HCT116 (cell line): ENCODE data around the gene UCP2. TPM values are rescaled to one million over a fixed set of nuclear protein-coding genes. Genes with fewer than 3 reads are reported as not detected.

ENCODE experiments used
- ATAC-seq: fragments of 200-7000 bp; cut with Tn5 transposase; 2 replicates; pipeline ENCODE4 v1.9.1; 2020; ENCODE audit warnings: mild to moderate bottlenecking, moderate library complexity
- BruUV-seq: library from RNA; stranded (reverse); fragments of 400-500 nt; replicated peaks from 2 replicates; lab custom pipeline; 2021; lab: Mats Ljungman, UMichigan
- CTCF ChIA-PET: fragments of 300-600 bp; sonication (Branson Sonifier 250); formaldehyde crosslinking; loops from one replicate; lab custom pipeline; 2021; ENCODE audit warnings: antibody characterized with exemption; lab: Charles Lee
- POLR2A ChIA-PET: fragments of 300-600, 350-600 bp; sonication (Branson Sonifier 250); formaldehyde crosslinking; loops from one replicate; lab custom pipeline; 2021; ENCODE audit warnings: antibody characterized with exemption; lab: Charles Lee
- RAD21 ChIA-PET, 2 experiments: fragments of 300-600 bp; sonication (Branson Sonifier 250); formaldehyde crosslinking; loops; one replicate each; lab custom pipeline; 2023; ENCODE audit warnings: low total read pairs in 2 of 2; ENCODE audit not compliant: uncharacterized antibody in 2 of 2, unreplicated experiment in 2 of 2, low non-redundant PET in 1 of 2; lab: Charles Lee
- DNase-seq: peaks from one replicate; pipeline ENCODE4 v3.0.0-alpha.2; 2010; ENCODE audit warnings: low read depth, low spot score
- H2AFZ ChIP-seq: fragments of 200-600 bp; shearing (Covaris generic), sonication (generic); 2 replicates; pipeline ENCODE4 v1.6.1; 2017; ENCODE audit warnings: low read depth, mixed run types, mixed read lengths, antibody characterized with exemption, low read length; ENCODE audit not compliant: poor library complexity, severe bottlenecking
- H3K27ac ChIP-seq: 2 replicates; pipeline ENCODE4 v1.5.1; 2012; ENCODE audit warnings: low read depth, low read length
- H3K27me3 ChIP-seq: fragments of 200-600 bp; sonication (generic); 2 replicates; pipeline ENCODE4 v1.6.1; 2016; ENCODE audit warnings: mixed run types, low read length, mixed read lengths; ENCODE audit not compliant: insufficient read depth
- H3K36me3 ChIP-seq, 2 experiments: fragments of 200-500 bp in 1 of 2; fragments of 200-600 bp in 1 of 2; sonication (Bioruptor generic) in 1 of 2; sonication (generic) in 1 of 2; 2 replicates each; pipeline versions ENCODE4 v1.5.1 to v1.6.1; 2014 to 2016; ENCODE audit warnings: low read length in 2 of 2, inconsistent platforms in 1 of 2, mixed read lengths in 1 of 2, mixed run types in 1 of 2; ENCODE audit not compliant: insufficient read depth in 2 of 2, control insufficient read depth in 1 of 2
- H3K4me1 ChIP-seq, 2 experiments: fragments of 200-600 bp in 1 of 2; sonication (generic) in 1 of 2; 2 replicates each; pipeline versions ENCODE4 v1.5.1 to v1.6.1; 2012 to 2017; ENCODE audit warnings: low read length in 2 of 2, inconsistent platforms in 1 of 2, mild to moderate bottlenecking in 1 of 2, mixed read lengths in 1 of 2, mixed run types in 1 of 2, moderate library complexity in 1 of 2; ENCODE audit not compliant: insufficient read depth in 2 of 2, control insufficient read depth in 1 of 2
- H3K4me2 ChIP-seq: fragments of 200-600 bp; sonication (generic); 2 replicates; pipeline ENCODE4 v1.6.1; 2017; ENCODE audit warnings: mixed run types, low read length, mixed read lengths
- H3K4me3 ChIP-seq, 2 experiments: fragments of 200-600 bp in 1 of 2; sonication (generic) in 1 of 2; replicated peaks in 1 of 2; 2 replicates each; pipeline ENCODE4 v1.5.1; 2011 to 2016; ENCODE audit warnings: low read length in 2 of 2, control low read depth in 1 of 2, low read depth in 1 of 2, mild to moderate bottlenecking in 1 of 2, mixed read lengths in 1 of 2, mixed run types in 1 of 2
- H3K79me2 ChIP-seq: fragments of 200-600 bp; sonication (generic); 2 replicates; pipeline ENCODE4 v1.6.1; 2017; ENCODE audit warnings: mild to moderate bottlenecking, mixed run types, low read length, moderate library complexity, mixed read lengths; ENCODE audit not compliant: insufficient read depth
- H3K9ac ChIP-seq: fragments of 200-600 bp; sonication (generic); 2 replicates; pipeline ENCODE4 v1.6.1; 2016; ENCODE audit warnings: low read length, mixed read lengths
- H3K9me2 ChIP-seq: fragments of 200-600 bp; sonication (generic), shearing (Covaris generic); 2 replicates; pipeline ENCODE4 v1.6.1; 2017; ENCODE audit warnings: mixed run types, mild to moderate bottlenecking, moderate library complexity; ENCODE audit not compliant: insufficient read depth
- H3K9me3 ChIP-seq, 2 experiments: fragments of 200-500 bp in 1 of 2; fragments of 200-600 bp in 1 of 2; sonication (Bioruptor generic) in 1 of 2; sonication (generic) in 1 of 2; 2 replicates each; pipeline ENCODE4 v1.6.1; 2014 to 2017; ENCODE audit warnings: low read length in 2 of 2, mixed read lengths in 2 of 2, inconsistent platforms in 1 of 2, low read depth in 1 of 2, mild to moderate bottlenecking in 1 of 2, mixed run types in 1 of 2, moderate library complexity in 1 of 2; ENCODE audit not compliant: control insufficient read depth in 1 of 2, insufficient read depth in 1 of 2
- H4K20me1 ChIP-seq: fragments of 200-600 bp; sonication (generic), shearing (Covaris generic); 2 replicates; pipeline ENCODE4 v1.6.1; 2017; ENCODE audit warnings: mixed run types, mild to moderate bottlenecking, moderate library complexity; ENCODE audit not compliant: insufficient read depth
- ATF3 ChIP-seq: IDR thresholded peaks from 2 replicates; pipeline ENCODE4 v1.6.1; 2012
- CEBPB ChIP-seq: IDR thresholded peaks from 2 replicates; pipeline ENCODE4 v1.6.1; 2012; ENCODE audit warnings: low read depth
- ELF1 ChIP-seq: IDR thresholded peaks from 2 replicates; pipeline ENCODE4 v1.6.1; 2012; ENCODE audit warnings: low read depth, borderline replicate concordance
- EZH2 ChIP-seq: fragments of 200-600 bp; sonication (generic); IDR thresholded peaks from 2 replicates; pipeline ENCODE4 v1.6.1; 2017; ENCODE audit warnings: antibody characterized with exemption, mixed run types
- JUND ChIP-seq: IDR thresholded peaks from 2 replicates; pipeline ENCODE4 v1.6.1; 2012
- POLR2AphosphoS5 ChIP-seq: IDR thresholded peaks from 2 replicates; pipeline ENCODE4 v1.6.1; 2011; ENCODE audit warnings: mild to moderate bottlenecking, low read depth, low read length, moderate library complexity
- RAD21 ChIP-seq: IDR thresholded peaks from 2 replicates; pipeline ENCODE4 v1.6.1; 2012; ENCODE audit warnings: low read depth, mild to moderate bottlenecking
- SIN3A ChIP-seq: IDR thresholded peaks from 2 replicates; pipeline ENCODE4 v1.6.1; 2012; ENCODE audit warnings: low read depth
- SP1 ChIP-seq: IDR thresholded peaks from 2 replicates; pipeline ENCODE4 v1.6.1; 2012; ENCODE audit warnings: low read depth
- ZFX ChIP-seq: fragments of 450-650 bp; IDR thresholded peaks from 2 replicates; pipeline ENCODE4 v1.6.1; 2017
- intact Hi-C: fragments of 100-400 bp; cut with micrococcal nuclease; formaldehyde crosslinking; loops from 2 replicates; pipeline ENCODE4 v1.10.0; 2022
- total RNA-seq: library from RNA; stranded (reverse); gene quantifications from one replicate; pipeline ENCODE4 v1.2.1, GENCODE V29; 2021; ENCODE audit not compliant: unreplicated experiment
- TF ChIP-seq, protein P1 (sequence below): IDR thresholded peaks from 2 replicates; pipeline ENCODE4 v1.6.1; 2011; ENCODE audit warnings: mild to moderate bottlenecking, low read length, moderate library complexity; ENCODE audit not compliant: insufficient replicate concordance; ENCODE audit errors: extremely low read depth

UCP2 gene
- total RNA-seq, 1 experiment from 2014 or later = 20.4 TPM

DNA sequence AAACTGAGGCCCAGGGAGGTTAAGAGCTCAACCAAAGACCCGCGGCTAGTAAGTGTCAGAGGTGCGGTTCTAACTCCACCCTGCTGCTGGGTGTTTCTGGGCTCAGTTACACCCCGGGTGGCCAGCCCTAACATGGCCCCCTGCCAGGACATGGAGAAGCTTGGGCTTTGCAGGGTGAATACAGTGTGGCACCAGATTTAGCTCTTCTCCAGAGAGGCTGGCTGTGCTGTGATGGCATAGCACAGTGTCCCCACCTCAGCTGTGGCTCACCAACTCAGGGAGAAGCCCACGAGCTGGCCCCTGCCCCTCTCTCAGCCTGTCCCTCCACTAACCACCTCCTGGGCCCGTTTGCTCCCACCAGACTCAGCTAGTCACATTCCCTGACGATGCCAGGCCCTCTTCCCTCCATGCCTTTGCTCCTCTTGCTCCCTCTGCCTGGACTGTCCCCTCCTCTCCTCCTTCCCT is 19.2 kb upstream of the UCP2 start:
- Histone ChIP-seq H3K4me1 (no peaks in the 10 kb centered on the region), H3K9me3 (no peaks in the 10 kb centered on the region), H2AFZ (no peak overlapping the region), H4K20me1 (no peaks in the 10 kb centered on the region), H3K4me3 (no peak overlapping the region), H3K27me3 (no peaks in the 10 kb centered on the region), H3K9me2 (no peaks in the 10 kb centered on the region), H3K27ac (no peak overlapping the region), H3K9ac (no peak overlapping the region), H3K4me2 (no peak overlapping the region), H3K36me3 (no peaks in the 10 kb centered on the region), H3K79me2 (no peaks in the 10 kb centered on the region)
- no TSS peak for BruUV-seq
- TF ChIP-seq JUND (no peak), ATF3 (no peak), SP1 (no peak), RAD21 (no peak), POLR2AphosphoS5 (no peak), ZFX (no peak), EZH2 (no peak), SIN3A (no peak), CEBPB (no peak), ELF1 (no peak)
- TF ChIP-seq, protein P1, sequence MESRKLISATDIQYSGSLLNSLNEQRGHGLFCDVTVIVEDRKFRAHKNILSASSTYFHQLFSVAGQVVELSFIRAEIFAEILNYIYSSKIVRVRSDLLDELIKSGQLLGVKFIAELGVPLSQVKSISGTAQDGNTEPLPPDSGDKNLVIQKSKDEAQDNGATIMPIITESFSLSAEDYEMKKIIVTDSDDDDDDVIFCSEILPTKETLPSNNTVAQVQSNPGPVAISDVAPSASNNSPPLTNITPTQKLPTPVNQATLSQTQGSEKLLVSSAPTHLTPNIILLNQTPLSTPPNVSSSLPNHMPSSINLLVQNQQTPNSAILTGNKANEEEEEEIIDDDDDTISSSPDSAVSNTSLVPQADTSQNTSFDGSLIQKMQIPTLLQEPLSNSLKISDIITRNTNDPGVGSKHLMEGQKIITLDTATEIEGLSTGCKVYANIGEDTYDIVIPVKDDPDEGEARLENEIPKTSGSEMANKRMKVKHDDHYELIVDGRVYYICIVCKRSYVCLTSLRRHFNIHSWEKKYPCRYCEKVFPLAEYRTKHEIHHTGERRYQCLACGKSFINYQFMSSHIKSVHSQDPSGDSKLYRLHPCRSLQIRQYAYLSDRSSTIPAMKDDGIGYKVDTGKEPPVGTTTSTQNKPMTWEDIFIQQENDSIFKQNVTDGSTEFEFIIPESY = no peak
- POLR2A ChIA-PET = no interaction called here
- intact Hi-C loops = no loop called here
- no peak for DNase-seq
- ATAC-seq = no peak
- RAD21 ChIA-PET = no interaction called here
- CTCF ChIA-PET = no interaction called here
